Measurements from ENCODE around the gene HOXD11. TPM values are rescaled to one million over a fixed set of nuclear protein-coding genes. Genes with fewer than 3 reads are reported as not detected.

Gene HOXD11
- total and polyA plus RNA-seq, 2 donors (not counting 3 experiments of a cell fraction or from before 2014, with no cell fraction given) = not detected

DNA sequence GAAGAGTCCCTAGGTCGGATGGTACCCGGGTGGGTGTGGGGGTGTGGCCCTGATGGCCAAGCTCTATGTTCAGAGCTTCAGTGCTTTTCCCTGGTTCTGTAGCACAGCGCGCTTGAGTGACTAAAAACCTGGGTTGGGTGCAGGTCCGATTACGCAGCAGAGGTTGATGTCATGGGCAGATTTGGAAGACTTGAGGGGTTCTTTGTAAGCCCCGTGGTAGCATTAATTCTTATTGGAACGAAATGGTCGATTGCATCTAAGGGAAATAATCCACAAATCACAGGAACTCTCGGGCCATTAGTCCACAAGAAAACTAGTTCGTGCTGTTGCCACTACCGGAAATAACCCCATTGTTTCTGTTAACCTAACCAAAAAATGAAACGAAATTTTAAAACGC lies 31.4 kb downstream of the HOXD11 start:
- FAIRE-seq (peak; percentile 81), DNase-seq (ENCODE audit: low read depth, low spot score) (peak; percentile 75)
- Histone ChIP-seq H3K4me2 (ENCODE audit: insufficient read depth, low read length) (peak overlapping the region; percentile 99), H3K27me3 (ENCODE audit: control insufficient read depth in 2 of 2, insufficient read depth in 2 of 2, low read length in 2 of 2) (no peaks in the 10 kb centered on the region), H3K79me2 (ENCODE audit: control insufficient read depth, insufficient read depth, low read length) (peaks cover 65% of the 10 kb centered on the region), H3K9ac (replicated peaks; ENCODE audit: extremely low read depth, insufficient read depth, low read length) (peak overlapping the region; percentile 66), H3K9me3 (replicated peaks; ENCODE audit: control insufficient read depth, insufficient read depth, low read length) (no peaks in the 10 kb centered on the region), H3K36me3 (ENCODE audit: control insufficient read depth in 2 of 2, extremely low read depth in 1 of 2, insufficient read depth in 2 of 2, low read length in 2 of 2) (no peaks in the 10 kb centered on the region), H3K4me3 (replicated peaks in 1 of 3; ENCODE audit: insufficient read depth in 1 of 3, low read depth in 1 of 3, low read length in 3 of 3) (peak overlapping the region; percentile 73 to 91 (median 86)), H3K4me1 (ENCODE audit: control insufficient read depth, extremely low read depth, insufficient read depth, low read length) (peaks cover 45% of the 10 kb centered on the region), H2AFZ (ENCODE audit: low read depth, low read length) (peak overlapping the region; percentile 38), H3K27ac (ENCODE audit: insufficient read depth, low read depth, low read length) (peak overlapping the region; percentile 73), H4K20me1 (replicated peaks; ENCODE audit: control insufficient read depth, extremely low read depth, insufficient read depth, low read length) (no peaks in the 10 kb centered on the region), H3K9me1 (replicated peaks; ENCODE audit: control insufficient read depth, extremely low read depth, insufficient read depth, low read length) (no peaks in the 10 kb centered on the region)
- intact Hi-C loops (cut with micrococcal nuclease) (loop anchor here (1.0 kb wide), 2 partner anchors 9 to 281 kb away; partner anchors contain the start of gene HOXD8), dilution Hi-C loops (cut with MboI; ENCODE audit: extremely low pct_ligation_motif_present, low sequenced_read_pairs) (loop anchor here (25.0 kb wide), 1 partner anchor 499 kb away; no protein-coding TSS in a partner anchor)
- CTCF ChIA-PET = interaction anchor here (0.9 to 9.3 kb wide), 10 partner anchors 9 to 516 kb away, joined by 3 to 338 read pairs (median 60); partner anchors contain the start of genes HOXD4 and HOXD8
- BruUV-seq (replicated peaks) = no TSS peak
- POLR2A ChIA-PET = interaction anchor here (1.1 to 1.2 kb wide), 2 partner anchors 50 to 499 kb away, joined by 3 to 5 read pairs; no protein-coding TSS in a partner anchor
- TF ChIP-seq POLR2AphosphoS5 (IDR thresholded peaks at IDR 0.05; ENCODE audit: insufficient read depth, low read depth, low read length) = no peak
- TF ChIP-seq MAX (IDR thresholded peaks at IDR 0.05; ENCODE audit: insufficient read depth, insufficient read length) = no peak
- TF ChIP-seq CTCF (IDR thresholded peaks at IDR 0.05; ENCODE audit: extremely low read depth in 1 of 2, insufficient read depth in 1 of 2, low read depth in 1 of 2, low read length in 2 of 2) = no peak
- TF ChIP-seq FOS (IDR thresholded peaks at IDR 0.05; ENCODE audit: borderline replicate concordance, insufficient read depth, low read length) = no peak
- no peak for TF ChIP-seq MYC (IDR thresholded peaks at IDR 0.05; ENCODE audit: low read depth, low read length)
- TF ChIP-seq POLR2A (IDR thresholded peaks at IDR 0.05; ENCODE audit: low read depth, low read length) = no peak
- no peak for TF ChIP-seq JUN (IDR thresholded peaks at IDR 0.05; ENCODE audit: borderline replicate concordance, insufficient read depth, insufficient read length, low read depth)
- TF ChIP-seq EZH2 (IDR thresholded peaks at IDR 0.05; ENCODE audit: borderline replicate concordance, low read depth, low read length, severe bottlenecking) = no peak
- no peak for TF ChIP-seq GATA2 (IDR thresholded peaks at IDR 0.05; ENCODE audit: insufficient read depth, insufficient read length, low read depth, low read length)

Measured in endothelial cell of umbilical vein (primary cell).